ENCODE measurements around the gene COPE.
"Not testable (repeated sequence)": the region's sequence is repeated elsewhere in the genome, so short reads cannot be mapped to it uniquely, and the experiment has no call there.

Gene COPE

GRCh38 chr19:18919086-18919899, at the start of gene COPE, which contains the start of gene DDX49:
Gene COPE (minus strand): TSS chr19:18919387. CDS start chr19:18919348, 39 bp downstream.
Gene DDX49 (plus strand): TSS chr19:18919715. CDS start chr19:18919742, 27 bp downstream.
- DNase-seq (ENCODE audit: low spot score) = peak; percentile 97

- no peak for DNase-seq (ENCODE audit: low spot score)
Observed at GRCh38 chr19:18967358-18968146, 48.4 kb upstream of the COPE start.

GRCh38 chr19:18966307-18966706, 47.1 kb upstream of the COPE start:
- DNase-seq (ENCODE audit: low spot score) = no peak

- no peak for DNase-seq (ENCODE audit: low spot score)
Observed at GRCh38 chr19:18964121-18964520, 44.9 kb upstream of the COPE start.

- DNase-seq (ENCODE audit: low spot score) = peak; percentile 65
Observed at GRCh38 chr19:18961767-18962620, 42.8 kb upstream of the COPE start.

- no peak for DNase-seq (ENCODE audit: low spot score)
Observed at GRCh38 chr19:18960370-18960769, 41.2 kb upstream of the COPE start.

- DNase-seq (ENCODE audit: low spot score) = no peak
Observed at GRCh38 chr19:18955042-18955441, 35.9 kb upstream of the COPE start.

- no peak for DNase-seq (ENCODE audit: low spot score)
Observed at GRCh38 chr19:18954094-18954493, 34.9 kb upstream of the COPE start.

- not testable (repeated sequence) for DNase-seq (ENCODE audit: low spot score)
Observed at GRCh38 chr19:18952364-18953003, 33.3 kb upstream of the COPE start.

GRCh38 chr19:18951721-18952281, 32.6 kb upstream of the COPE start:
- no peak for DNase-seq (ENCODE audit: low spot score)

GRCh38 chr19:18949858-18950257, 30.7 kb upstream of the COPE start:
- DNase-seq (ENCODE audit: low spot score) = no peak

- no peak for DNase-seq (ENCODE audit: low spot score)
Observed at GRCh38 chr19:18948976-18949356, 29.8 kb upstream of the COPE start.

GRCh38 chr19:18948075-18948975, 29.1 kb upstream of the COPE start:
- DNase-seq (ENCODE audit: low spot score) = no peak

- DNase-seq (ENCODE audit: low spot score) = no peak
Observed at GRCh38 chr19:18946918-18947317, 27.7 kb upstream of the COPE start.

- no peak for DNase-seq (ENCODE audit: low spot score)
Observed at GRCh38 chr19:18946335-18946734, 27.1 kb upstream of the COPE start.

- no peak for DNase-seq (ENCODE audit: low spot score)
Observed at GRCh38 chr19:18945297-18945696, 26.1 kb upstream of the COPE start.

- no peak for DNase-seq (ENCODE audit: low spot score)
Observed at GRCh38 chr19:18943465-18943864, 24.3 kb upstream of the COPE start.

GRCh38 chr19:18942692-18943091, 23.5 kb upstream of the COPE start:
- DNase-seq (ENCODE audit: low spot score) = no peak

GRCh38 chr19:18941628-18942354, 22.6 kb upstream of the COPE start:
- DNase-seq (ENCODE audit: low spot score) = no peak
